ENCODE data around the gene PSMA6. TPM values are rescaled to one million over a fixed set of nuclear protein-coding genes. Genes with fewer than 3 reads are reported as not detected.

Gene PSMA6
- total and polyA plus RNA-seq, 2 of the 13 experiments (the other 11 are each of a cell fraction or from before 2014, with no cell fraction given), result 525 to 1,109 TPM

- TF ChIP-seq, protein P1, sequence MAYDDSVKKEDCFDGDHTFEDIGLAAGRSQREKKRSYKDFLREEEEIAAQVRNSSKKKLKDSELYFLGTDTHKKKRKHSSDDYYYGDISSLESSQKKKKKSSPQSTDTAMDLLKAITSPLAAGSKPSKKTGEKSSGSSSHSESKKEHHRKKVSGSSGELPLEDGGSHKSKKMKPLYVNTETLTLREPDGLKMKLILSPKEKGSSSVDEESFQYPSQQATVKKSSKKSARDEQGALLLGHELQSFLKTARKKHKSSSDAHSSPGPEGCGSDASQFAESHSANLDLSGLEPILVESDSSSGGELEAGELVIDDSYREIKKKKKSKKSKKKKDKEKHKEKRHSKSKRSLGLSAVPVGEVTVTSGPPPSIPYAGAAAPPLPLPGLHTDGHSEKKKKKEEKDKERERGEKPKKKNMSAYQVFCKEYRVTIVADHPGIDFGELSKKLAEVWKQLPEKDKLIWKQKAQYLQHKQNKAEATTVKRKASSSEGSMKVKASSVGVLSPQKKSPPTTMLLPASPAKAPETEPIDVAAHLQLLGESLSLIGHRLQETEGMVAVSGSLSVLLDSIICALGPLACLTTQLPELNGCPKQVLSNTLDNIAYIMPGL (CRISPR knock-in tag; IDR thresholded peaks at IDR 0.05; ENCODE audit: borderline replicate concordance in 1 of 2, low read depth in 1 of 2), result peak; percentile 57 to 63; a peak in 3 of 4 replicates
- TF ChIP-seq, protein P2, sequence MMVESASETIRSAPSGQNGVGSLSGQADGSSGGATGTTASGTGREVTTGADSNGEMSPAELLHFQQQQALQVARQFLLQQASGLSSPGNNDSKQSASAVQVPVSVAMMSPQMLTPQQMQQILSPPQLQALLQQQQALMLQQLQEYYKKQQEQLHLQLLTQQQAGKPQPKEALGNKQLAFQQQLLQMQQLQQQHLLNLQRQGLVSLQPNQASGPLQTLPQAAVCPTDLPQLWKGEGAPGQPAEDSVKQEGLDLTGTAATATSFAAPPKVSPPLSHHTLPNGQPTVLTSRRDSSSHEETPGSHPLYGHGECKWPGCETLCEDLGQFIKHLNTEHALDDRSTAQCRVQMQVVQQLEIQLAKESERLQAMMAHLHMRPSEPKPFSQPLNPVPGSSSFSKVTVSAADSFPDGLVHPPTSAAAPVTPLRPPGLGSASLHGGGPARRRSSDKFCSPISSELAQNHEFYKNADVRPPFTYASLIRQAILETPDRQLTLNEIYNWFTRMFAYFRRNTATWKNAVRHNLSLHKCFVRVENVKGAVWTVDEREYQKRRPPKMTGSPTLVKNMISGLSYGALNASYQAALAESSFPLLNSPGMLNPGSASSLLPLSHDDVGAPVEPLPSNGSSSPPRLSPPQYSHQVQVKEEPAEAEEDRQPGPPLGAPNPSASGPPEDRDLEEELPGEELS (CRISPR knock-in tag; IDR thresholded peaks at IDR 0.05), result peak; percentile 69
- no peak for TF ChIP-seq BHLHE40 (IDR thresholded peaks at IDR 0.05; ENCODE audit: low read length)
- TF ChIP-seq ZNF326 (CRISPR knock-in tag; IDR thresholded peaks at IDR 0.05; ENCODE audit: borderline replicate concordance), result no peak
- peak; percentile 99 for TF ChIP-seq TEAD3 (CRISPR knock-in tag; optimal IDR thresholded peaks at IDR 0.05; ENCODE audit: borderline replicate concordance)
- TF ChIP-seq ZSCAN20 (CRISPR knock-in tag; IDR thresholded peaks at IDR 0.05; ENCODE audit: borderline replicate concordance), result no peak
- peak; percentile 70 for TF ChIP-seq SOX13 (IDR thresholded peaks at IDR 0.05)
- peak in 1 of 2 experiments; percentile 90; a peak in 2 of 4 replicates for TF ChIP-seq SOX13 (CRISPR knock-in tag; conservative IDR thresholded peaks at IDR 0.05 in 1 of 2, IDR thresholded peaks at IDR 0.05 in 1 of 2)
- peak; percentile 53; the same call in 1 of the 2 replicates for TF ChIP-seq ZNF362 (CRISPR knock-in tag; IDR thresholded peaks at IDR 0.05; ENCODE audit: borderline replicate concordance)
- TF ChIP-seq JARID2 (CRISPR knock-in tag; IDR thresholded peaks at IDR 0.05; ENCODE audit: insufficient replicate concordance), result no peak
- no peak for TF ChIP-seq MXD1 (CRISPR knock-in tag; IDR thresholded peaks at IDR 0.05)
- no peak for TF ChIP-seq ZKSCAN5 (CRISPR knock-in tag; IDR thresholded peaks at IDR 0.05)
- TF ChIP-seq ZNF343 (CRISPR knock-in tag; IDR thresholded peaks at IDR 0.05), result 0 out of 2 replicates have a peak, but pooled peaks have one; percentile 33
- TF ChIP-seq, protein P3, sequence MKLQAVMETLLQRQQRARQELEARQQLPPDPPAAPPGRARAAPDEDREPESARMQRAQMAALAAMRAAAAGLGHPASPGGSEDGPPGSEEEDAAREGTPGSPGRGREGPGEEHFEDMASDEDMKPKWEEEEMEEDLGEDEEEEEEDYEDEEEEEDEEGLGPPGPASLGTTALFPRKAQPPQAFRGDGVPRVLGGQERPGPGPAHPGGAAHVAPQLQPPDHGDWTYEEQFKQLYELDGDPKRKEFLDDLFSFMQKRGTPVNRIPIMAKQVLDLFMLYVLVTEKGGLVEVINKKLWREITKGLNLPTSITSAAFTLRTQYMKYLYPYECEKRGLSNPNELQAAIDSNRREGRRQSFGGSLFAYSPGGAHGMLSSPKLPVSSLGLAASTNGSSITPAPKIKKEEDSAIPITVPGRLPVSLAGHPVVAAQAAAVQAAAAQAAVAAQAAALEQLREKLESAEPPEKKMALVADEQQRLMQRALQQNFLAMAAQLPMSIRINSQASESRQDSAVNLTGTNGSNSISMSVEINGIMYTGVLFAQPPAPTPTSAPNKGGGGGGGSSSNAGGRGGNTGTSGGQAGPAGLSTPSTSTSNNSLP (IDR thresholded peaks at IDR 0.05; ENCODE audit: low read depth, low read length), result peak; percentile 86; the same call in 1 of the 2 replicates
- peak; percentile 70; the same call in 1 of the 2 replicates for TF ChIP-seq GFI1 (CRISPR knock-in tag; IDR thresholded peaks at IDR 0.05; ENCODE audit: borderline replicate concordance)
- TF ChIP-seq PRMT3 (CRISPR knock-in tag; IDR thresholded peaks at IDR 0.05; ENCODE audit: borderline replicate concordance, low read depth), result no peak
- TF ChIP-seq TOE1 (CRISPR knock-in tag; IDR thresholded peaks at IDR 0.05), result peak; percentile 62; the same call in 1 of the 2 replicates
- TF ChIP-seq ZNF350 (CRISPR knock-in tag; IDR thresholded peaks at IDR 0.05; ENCODE audit: borderline replicate concordance, low read depth), result peak; percentile 73; the same call in 1 of the 2 replicates
- TF ChIP-seq RARA (CRISPR knock-in tag; IDR thresholded peaks at IDR 0.05), result peak; percentile 92
- TF ChIP-seq XRCC5 (optimal IDR thresholded peaks at IDR 0.05; ENCODE audit: low read length), result peak; percentile 62
- peak; percentile 74 for TF ChIP-seq ZNF263 (CRISPR knock-in tag; IDR thresholded peaks at IDR 0.05)
Measured at GRCh38 chr14:35355981-35356841, 64.0 kb downstream of the PSMA6 start (continued).
